ENCODE data around the gene ACAD10. TPM values are rescaled to one million over a fixed set of nuclear protein-coding genes. Genes with fewer than 3 reads are reported as not detected.

The ACAD10 gene
- total and polyA plus RNA-seq, 4 donors: 10.7 to 34.8 (median 21.2) TPM

DNA sequence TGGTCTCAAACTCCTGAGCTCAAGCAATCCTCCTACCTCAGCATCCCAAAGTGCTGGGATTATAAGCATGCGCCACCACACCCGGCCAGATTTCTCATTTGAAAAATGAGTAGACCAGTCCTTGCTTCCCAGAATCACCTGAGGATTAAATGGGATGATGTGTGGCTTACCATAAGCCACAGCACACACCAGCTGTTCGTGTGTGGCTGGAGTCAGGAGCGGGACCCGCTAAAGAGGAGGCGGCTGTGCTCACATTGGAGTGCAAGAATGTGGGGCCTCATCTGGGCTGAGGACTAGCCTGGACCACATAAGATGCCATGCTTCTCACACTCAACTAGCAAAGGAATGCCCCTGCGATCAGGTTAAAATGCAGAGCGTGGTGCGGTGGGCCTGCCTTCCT, 74.1 kb downstream of the ACAD10 start:
- Histone ChIP-seq H3K4me3 (ENCODE audit: low read depth in 1 of 3, low read length in 3 of 3) (no peak overlapping the region), H3K9ac (ENCODE audit: low read depth in 1 of 2, low read length in 2 of 2) (no peak overlapping the region), H3K27ac (ENCODE audit: low read depth in 1 of 2, low read length in 2 of 2) (no peak overlapping the region), H3K4me1 (ENCODE audit: control insufficient read depth in 4 of 4, insufficient read depth in 4 of 4, low read length in 3 of 4) (peaks cover 15 to 33% (median 20%) of the 10 kb centered on the region in 4 donors), H3K36me3 (ENCODE audit: control insufficient read depth in 4 of 4, insufficient read depth in 3 of 4, low read depth in 1 of 4, low read length in 3 of 4) (peaks cover 0 to 5% (median 2%) of the 10 kb centered on the region in 4 donors), H3K27me3 (ENCODE audit: control insufficient read depth in 4 of 4, insufficient read depth in 4 of 4, low read length in 3 of 4) (no peaks in the 10 kb centered on the region), H3K9me3 (ENCODE audit: control insufficient read depth in 4 of 4, low read length in 3 of 4) (no peaks in the 10 kb centered on the region)
- DNase-seq (ENCODE audit: low spot score): no peak
- TF ChIP-seq, protein P1, sequence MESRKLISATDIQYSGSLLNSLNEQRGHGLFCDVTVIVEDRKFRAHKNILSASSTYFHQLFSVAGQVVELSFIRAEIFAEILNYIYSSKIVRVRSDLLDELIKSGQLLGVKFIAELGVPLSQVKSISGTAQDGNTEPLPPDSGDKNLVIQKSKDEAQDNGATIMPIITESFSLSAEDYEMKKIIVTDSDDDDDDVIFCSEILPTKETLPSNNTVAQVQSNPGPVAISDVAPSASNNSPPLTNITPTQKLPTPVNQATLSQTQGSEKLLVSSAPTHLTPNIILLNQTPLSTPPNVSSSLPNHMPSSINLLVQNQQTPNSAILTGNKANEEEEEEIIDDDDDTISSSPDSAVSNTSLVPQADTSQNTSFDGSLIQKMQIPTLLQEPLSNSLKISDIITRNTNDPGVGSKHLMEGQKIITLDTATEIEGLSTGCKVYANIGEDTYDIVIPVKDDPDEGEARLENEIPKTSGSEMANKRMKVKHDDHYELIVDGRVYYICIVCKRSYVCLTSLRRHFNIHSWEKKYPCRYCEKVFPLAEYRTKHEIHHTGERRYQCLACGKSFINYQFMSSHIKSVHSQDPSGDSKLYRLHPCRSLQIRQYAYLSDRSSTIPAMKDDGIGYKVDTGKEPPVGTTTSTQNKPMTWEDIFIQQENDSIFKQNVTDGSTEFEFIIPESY (IDR thresholded peaks at IDR 0.05): no peak
- TF ChIP-seq RXRA (IDR thresholded peaks at IDR 0.05) (no peak), SP1 (IDR thresholded peaks at IDR 0.05) (no peak), HNF4A (conservative IDR thresholded peaks at IDR 0.05) (no peak), TAF1 (conservative IDR thresholded peaks at IDR 0.05) (no peak), FOXA2 (IDR thresholded peaks at IDR 0.05) (no peak), YY1 (IDR thresholded peaks at IDR 0.05) (no peak), JUND (IDR thresholded peaks at IDR 0.05) (no peak), GABPA (IDR thresholded peaks at IDR 0.05 in 1 of 2, conservative IDR thresholded peaks at IDR 0.05 in 1 of 2) (no peak), HNF4G (IDR thresholded peaks at IDR 0.05) (no peak), FOXA1 (IDR thresholded peaks at IDR 0.05) (no peak)
- TF ChIP-seq, protein P2, sequence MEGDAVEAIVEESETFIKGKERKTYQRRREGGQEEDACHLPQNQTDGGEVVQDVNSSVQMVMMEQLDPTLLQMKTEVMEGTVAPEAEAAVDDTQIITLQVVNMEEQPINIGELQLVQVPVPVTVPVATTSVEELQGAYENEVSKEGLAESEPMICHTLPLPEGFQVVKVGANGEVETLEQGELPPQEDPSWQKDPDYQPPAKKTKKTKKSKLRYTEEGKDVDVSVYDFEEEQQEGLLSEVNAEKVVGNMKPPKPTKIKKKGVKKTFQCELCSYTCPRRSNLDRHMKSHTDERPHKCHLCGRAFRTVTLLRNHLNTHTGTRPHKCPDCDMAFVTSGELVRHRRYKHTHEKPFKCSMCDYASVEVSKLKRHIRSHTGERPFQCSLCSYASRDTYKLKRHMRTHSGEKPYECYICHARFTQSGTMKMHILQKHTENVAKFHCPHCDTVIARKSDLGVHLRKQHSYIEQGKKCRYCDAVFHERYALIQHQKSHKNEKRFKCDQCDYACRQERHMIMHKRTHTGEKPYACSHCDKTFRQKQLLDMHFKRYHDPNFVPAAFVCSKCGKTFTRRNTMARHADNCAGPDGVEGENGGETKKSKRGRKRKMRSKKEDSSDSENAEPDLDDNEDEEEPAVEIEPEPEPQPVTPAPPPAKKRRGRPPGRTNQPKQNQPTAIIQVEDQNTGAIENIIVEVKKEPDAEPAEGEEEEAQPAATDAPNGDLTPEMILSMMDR (IDR thresholded peaks at IDR 0.05; ENCODE audit: low read depth, low read length, missing input control): no peak
- TF ChIP-seq, protein P3, sequence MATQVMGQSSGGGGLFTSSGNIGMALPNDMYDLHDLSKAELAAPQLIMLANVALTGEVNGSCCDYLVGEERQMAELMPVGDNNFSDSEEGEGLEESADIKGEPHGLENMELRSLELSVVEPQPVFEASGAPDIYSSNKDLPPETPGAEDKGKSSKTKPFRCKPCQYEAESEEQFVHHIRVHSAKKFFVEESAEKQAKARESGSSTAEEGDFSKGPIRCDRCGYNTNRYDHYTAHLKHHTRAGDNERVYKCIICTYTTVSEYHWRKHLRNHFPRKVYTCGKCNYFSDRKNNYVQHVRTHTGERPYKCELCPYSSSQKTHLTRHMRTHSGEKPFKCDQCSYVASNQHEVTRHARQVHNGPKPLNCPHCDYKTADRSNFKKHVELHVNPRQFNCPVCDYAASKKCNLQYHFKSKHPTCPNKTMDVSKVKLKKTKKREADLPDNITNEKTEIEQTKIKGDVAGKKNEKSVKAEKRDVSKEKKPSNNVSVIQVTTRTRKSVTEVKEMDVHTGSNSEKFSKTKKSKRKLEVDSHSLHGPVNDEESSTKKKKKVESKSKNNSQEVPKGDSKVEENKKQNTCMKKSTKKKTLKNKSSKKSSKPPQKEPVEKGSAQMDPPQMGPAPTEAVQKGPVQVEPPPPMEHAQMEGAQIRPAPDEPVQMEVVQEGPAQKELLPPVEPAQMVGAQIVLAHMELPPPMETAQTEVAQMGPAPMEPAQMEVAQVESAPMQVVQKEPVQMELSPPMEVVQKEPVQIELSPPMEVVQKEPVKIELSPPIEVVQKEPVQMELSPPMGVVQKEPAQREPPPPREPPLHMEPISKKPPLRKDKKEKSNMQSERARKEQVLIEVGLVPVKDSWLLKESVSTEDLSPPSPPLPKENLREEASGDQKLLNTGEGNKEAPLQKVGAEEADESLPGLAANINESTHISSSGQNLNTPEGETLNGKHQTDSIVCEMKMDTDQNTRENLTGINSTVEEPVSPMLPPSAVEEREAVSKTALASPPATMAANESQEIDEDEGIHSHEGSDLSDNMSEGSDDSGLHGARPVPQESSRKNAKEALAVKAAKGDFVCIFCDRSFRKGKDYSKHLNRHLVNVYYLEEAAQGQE (IDR thresholded peaks at IDR 0.05): no peak
- 93% methylated on average over 9 of the region's 9 CpGs for WGBS

DNA sequence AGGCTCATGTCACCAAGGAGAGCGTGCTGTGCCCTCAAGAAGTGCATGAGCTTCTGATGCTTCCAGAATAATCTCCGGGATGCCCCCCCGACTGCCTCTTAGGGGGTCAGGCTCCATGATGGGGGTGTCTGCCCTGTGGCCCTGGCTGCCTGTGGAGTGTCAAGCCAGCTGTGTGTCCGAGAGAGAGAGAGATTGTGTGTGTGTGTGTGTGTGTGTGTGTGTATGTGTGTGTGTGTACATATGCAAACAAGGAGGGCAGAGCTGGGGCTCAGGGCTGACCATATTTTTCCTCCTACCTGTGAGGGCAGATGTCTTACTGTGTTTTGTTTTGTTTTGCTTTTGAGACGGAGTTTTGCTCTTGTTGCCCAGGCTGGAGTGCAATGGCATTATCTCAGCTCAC, 75.2 kb downstream of the ACAD10 start:
- WGBS: 56% methylated on average over 5 of the region's 5 CpGs
- no peak for DNase-seq (ENCODE audit: low spot score)
- peak; percentile 50 for TF ChIP-seq FOXA2 (IDR thresholded peaks at IDR 0.05)
- TF ChIP-seq HNF4A (conservative IDR thresholded peaks at IDR 0.05): peak in 1 of 2 donors; percentile 18
- TF ChIP-seq RAD21 (IDR thresholded peaks at IDR 0.05): peak in 1 of 2 donors; percentile 41
- peak in 1 of 2 donors; percentile 17 for TF ChIP-seq RXRA (IDR thresholded peaks at IDR 0.05)
- TF ChIP-seq, protein P3 (IDR thresholded peaks at IDR 0.05): no peak
- TF ChIP-seq, protein P1 (IDR thresholded peaks at IDR 0.05): no peak
- TF ChIP-seq, protein P4, sequence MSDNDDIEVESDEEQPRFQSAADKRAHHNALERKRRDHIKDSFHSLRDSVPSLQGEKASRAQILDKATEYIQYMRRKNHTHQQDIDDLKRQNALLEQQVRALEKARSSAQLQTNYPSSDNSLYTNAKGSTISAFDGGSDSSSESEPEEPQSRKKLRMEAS (IDR thresholded peaks at IDR 0.05): no peak
- TF ChIP-seq, protein P5, sequence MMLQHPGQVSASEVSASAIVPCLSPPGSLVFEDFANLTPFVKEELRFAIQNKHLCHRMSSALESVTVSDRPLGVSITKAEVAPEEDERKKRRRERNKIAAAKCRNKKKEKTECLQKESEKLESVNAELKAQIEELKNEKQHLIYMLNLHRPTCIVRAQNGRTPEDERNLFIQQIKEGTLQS (IDR thresholded peaks at IDR 0.05): no peak
- Histone ChIP-seq H3K36me3 (ENCODE audit: control insufficient read depth in 4 of 4, insufficient read depth in 3 of 4, low read depth in 1 of 4, low read length in 3 of 4) (peaks cover 0 to 2% (median 0%) of the 10 kb centered on the region in 4 donors), H3K4me1 (ENCODE audit: control insufficient read depth in 4 of 4, insufficient read depth in 4 of 4, low read length in 3 of 4) (peaks cover 15 to 28% (median 21%) of the 10 kb centered on the region in 4 donors), H3K27ac (ENCODE audit: low read depth in 1 of 2, low read length in 2 of 2) (no peak overlapping the region), H3K9ac (ENCODE audit: low read depth in 1 of 2, low read length in 2 of 2) (no peak overlapping the region), H3K9me3 (ENCODE audit: control insufficient read depth in 4 of 4, low read length in 3 of 4) (no peaks in the 10 kb centered on the region), H3K27me3 (ENCODE audit: control insufficient read depth in 4 of 4, insufficient read depth in 4 of 4, low read length in 3 of 4) (no peaks in the 10 kb centered on the region), H3K4me3 (ENCODE audit: low read depth in 1 of 3, low read length in 3 of 3) (no peak overlapping the region)

All from liver (tissue), 9 donors.